HG03342 (cell line): ENCODE results near the gene RITA1.

Experiments
- ATAC-seq: cut with Tn5 transposase; IDR thresholded peaks from one replicate; pipeline ENCODE4 v1.9.1; 2021; ENCODE audit warnings: mild to moderate bottlenecking, moderate library complexity; ENCODE audit not compliant: unreplicated experiment

RITA1 gene

DNA sequence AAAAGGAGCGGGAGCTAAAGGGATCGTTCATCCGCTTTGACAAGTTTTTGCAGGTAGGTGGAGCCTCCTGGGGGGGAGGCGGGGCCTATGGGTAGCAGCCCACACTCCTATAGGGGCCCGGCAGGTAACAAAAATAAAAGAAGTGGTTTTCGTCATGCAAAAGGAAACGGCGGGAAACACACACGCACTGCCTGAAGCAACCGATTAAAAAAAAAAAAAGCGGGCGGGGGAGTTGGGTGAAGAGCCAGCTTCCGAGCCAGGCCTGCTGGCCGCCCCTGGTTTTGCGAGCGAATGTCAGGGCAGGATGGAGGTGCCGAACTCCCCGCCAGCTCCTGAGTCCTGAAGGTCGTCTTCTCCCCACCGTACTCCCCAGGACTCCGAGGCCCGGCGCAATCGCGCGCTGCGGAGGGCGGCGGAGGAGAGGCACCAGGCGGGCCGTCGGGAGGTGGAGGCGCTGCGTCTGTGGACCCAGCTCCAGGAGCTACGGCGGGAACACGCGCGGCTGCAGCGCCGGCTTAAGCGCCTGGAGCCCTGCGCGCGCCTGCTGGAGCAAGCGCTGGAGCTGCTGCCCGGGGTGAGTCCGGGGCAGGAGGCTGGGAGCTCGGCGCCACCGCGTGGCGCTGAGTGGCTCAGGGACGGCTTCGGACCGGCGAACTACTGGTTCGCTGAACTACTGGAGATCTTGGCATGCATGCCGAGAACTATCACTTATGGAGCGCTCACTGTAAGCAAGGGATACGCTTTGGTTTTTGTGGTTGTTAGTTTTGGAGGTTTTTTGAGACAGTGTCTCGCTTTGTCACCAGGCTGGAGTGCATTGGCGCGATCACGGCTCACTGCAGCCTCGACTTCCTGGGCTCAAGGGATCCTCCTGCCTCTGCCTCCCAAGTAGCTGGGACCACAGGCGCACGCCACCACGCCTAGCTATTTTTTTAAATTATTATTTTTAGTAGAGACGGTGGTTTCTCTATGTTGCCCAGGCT, 32.4 kb upstream of the RITA1 start:
- peak; percentile 53 for ATAC-seq

DNA sequence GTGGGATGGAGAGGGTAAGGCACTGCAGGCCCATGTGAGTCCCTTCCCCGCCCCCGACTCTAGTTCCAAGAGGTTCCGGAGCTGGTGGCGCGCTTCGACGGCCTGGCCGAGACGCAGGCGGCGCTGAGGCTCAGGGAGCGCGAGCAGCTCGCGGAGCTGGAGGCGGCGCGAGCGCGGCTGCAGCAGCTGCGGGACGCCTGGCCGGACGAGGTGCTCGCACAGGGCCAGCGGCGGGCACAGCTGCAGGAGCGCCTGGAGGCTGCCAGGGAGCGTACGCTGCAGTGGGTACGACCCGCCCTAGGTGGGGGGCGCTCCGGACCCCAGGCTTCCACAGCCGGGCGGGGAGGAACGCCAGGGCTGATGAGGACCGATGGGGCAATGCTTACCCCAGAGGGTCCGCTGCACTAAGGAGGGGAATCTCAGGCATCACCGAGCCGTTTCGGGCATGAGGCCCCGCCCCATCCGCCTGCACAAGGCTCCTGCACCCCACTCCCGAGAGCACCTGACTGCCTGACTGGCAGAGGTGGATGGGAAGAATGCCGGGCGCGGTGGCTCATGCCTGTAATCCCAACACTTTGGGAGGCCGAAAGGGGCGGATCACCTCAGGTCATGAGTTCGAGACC, 31.1 kb upstream of the RITA1 start:
- no peak for ATAC-seq

DNA sequence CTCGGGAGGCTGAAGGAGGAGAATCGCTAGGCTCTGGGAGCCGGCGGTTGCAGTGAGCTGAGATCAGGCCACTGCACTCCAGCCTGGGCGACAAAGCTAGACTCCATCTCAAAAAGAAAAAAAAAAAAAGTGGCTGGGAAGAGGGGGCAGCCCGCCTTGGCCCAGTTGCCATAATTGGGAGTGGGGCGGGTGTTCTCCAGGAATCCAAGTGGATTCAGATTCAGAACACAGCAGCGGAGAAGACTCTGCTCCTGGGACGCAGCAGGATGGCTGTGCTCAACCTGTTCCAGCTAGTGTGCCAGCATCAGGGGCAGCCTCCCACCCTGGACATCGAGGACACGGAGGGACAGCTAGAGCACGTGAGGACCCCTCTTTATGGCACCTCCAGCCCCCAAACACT, 30.5 kb upstream of the RITA1 start:
- ATAC-seq: no peak

DNA sequence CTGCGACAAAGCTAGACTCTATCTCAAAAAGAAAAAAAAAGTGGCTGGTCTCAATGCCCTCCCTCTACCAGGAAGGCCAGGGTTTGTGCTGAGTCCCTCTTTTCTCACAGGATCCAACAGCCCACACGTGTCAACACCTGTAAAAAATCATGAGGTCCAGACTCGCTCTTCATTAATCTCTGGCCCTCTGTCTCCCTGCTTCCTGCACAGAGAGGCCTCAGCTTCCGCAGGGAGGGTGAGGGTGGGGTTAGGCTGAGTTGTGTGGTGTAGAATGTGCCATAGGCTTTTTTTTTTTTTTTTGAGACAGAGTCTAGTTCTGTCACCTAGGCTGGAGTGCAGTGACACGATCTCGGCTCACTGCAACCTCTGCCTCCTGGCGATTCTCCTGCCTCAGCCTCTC, 29.9 kb upstream of the RITA1 start:
- ATAC-seq: no peak

DNA sequence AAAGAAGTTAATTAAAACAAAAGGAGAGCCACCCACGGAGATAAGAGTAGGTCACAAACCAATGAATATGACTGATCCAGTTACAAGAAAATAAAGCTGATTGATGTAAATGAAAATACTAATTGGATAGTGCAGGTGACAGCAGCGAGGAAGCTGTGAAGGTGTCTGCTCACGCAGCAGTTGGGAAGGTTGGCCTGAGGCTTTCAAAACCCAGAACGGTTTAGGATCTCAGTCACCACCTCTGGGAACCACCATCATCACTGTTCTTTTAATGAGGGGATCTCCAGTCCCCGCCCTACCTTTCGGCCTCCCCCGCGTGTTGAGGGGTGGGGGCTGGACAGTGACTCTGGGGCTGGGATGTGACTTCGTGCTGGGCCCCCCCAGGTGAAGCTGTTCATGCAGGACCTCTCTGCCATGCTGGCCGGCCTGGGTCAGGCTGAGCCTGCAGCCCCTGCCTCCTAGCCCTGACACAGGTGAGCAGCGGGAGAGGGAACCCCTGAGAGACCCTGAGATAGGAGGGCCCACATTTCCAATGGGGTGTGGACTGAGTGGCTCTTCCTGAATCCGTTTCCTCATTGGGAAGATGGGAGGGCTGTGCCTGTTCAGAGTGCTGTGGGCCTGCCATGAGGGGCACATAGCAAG, 28.2 kb upstream of the RITA1 start:
- ATAC-seq: no peak

GRCh38 chr12:113158439-113159203, 26.9 kb upstream of the RITA1 start:
- ATAC-seq: no peak

- ATAC-seq: no peak
Observed at GRCh38 chr12:113159937-113160336, 25.6 kb upstream of the RITA1 start.

DNA sequence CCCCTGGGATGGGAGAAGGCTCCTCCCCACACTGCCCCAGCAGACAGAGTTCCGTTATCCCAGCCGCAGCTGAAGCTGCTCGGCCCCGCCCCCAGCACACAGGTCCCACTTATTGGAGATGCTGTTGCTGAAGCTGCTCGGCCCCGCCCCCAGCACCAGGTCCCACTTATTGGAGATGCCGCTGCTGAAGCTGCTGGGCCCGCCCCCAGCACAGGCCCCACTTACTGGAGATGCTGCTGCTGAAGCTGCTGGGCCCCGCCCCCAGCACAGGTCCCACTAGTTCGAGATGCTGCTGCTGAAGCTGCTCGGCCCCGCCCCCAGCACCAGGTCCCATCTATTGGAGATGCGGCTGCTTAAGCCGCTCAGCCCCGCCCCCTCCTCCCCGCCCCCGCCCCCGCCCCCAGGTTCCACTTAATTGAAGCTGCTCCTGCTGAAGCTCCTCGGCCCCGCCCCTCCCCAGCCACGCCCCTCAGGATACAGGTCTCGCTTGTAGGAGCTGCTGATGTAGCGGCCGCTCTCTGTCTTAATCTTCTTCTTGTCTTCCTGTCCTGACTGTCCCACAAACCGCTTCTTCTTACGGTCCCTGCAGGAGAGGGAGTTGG, 24.0 kb upstream of the RITA1 start:
- ATAC-seq: no peak

- ATAC-seq: no peak
Observed at GRCh38 chr12:113162102-113163029, 23.2 kb upstream of the RITA1 start.

DNA sequence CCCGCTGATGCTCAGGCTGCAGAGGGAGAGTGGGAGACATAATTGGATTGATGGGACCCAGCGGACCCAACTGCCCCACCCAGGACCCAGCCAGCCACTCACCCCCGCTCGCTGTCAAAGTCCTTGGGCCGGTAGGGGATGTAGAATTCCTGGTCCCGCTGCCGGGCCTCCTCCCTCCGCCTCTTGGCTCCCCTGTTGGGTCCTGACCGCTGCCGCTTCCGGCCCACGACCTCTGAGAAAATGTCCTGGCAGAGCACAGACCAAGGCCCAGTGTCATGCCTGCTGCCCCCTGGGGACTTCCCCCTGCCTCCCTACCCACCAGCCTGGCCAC, 22.5 kb upstream of the RITA1 start:
- no peak for ATAC-seq

DNA sequence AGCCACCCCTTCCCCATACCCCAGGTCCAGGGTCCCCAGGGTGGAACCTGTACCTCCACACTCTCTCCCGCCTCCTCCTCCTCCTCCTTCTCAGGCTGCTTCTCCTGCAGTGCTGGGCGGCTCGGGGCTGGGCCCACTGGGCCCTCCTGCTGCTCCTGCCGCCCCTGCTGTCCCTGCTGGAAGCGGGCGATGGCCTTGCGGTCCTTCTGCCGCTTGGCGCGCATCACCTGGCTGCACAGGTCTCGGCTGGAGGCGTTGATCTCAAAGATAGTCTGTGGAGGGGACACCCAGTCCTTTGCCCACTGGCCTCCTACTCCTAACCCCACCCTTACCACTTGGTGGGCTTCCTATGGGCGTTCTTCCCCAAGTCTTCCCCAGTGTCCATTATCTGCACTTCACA, 21.5 kb upstream of the RITA1 start:
- no peak for ATAC-seq

- ATAC-seq: no peak
Observed at GRCh38 chr12:113165521-113166450, 19.7 kb upstream of the RITA1 start.

DNA sequence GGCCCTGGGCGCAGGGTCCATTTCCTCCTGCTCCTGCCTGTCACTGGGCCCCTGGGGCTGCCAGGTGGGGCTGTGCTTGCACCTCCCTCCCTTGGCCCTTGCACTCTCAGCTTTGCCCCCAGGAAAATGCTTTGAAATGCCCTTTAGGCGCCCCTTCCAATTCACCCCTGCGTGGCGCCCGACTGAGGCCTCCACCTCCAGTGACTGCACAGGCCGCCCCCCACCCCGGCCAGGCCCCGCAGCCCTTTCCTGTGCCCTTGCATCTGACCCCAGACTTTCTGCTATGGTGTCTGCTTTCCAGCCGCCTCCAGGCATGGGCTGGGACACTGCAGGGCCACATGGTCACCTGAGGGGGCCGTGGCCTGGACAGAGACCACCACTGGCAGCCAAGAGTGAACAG, 17.7 kb upstream of the RITA1 start:
- ATAC-seq: no peak

GRCh38 chr12:113169697-113170096, 15.8 kb upstream of the RITA1 start:
- ATAC-seq: no peak

DNA sequence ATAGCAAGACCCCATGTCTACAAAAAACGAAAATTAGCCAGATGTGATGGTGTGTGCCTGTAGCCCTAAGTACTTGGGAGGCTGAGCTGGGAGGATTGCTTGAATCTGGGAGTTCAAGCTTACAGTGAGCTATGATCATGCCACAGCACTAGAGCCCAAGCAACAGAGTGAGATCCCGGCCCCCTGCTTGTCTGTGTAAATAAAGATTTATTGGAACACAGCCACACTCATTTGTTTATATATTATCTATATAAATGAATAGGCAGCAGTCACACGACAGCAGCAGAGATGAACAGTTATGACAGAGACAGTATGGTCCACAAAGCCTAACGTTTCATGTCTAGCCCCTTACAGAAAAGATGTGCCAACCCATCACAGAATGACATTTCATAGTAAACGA, 15.1 kb upstream of the RITA1 start:
- no peak for ATAC-seq

GRCh38 chr12:113170926-113171325, 14.6 kb upstream of the RITA1 start:
- no peak for ATAC-seq

GRCh38 chr12:113171543-113171942, 14.0 kb upstream of the RITA1 start:
- no peak for ATAC-seq

- ATAC-seq: no peak
Observed at GRCh38 chr12:113172185-113172584, 13.3 kb upstream of the RITA1 start.
